GM21526 (cell line): Measurements from ENCODE around the gene OR10A5.
"Not testable (repeated sequence)": the region's sequence is repeated elsewhere in the genome, so short reads cannot be mapped to it uniquely, and the experiment has no call there.

Source experiments
- ATAC-seq: cut with Tn5 transposase; IDR thresholded peaks from one replicate; pipeline ENCODE4 v1.9.1; 2021; ENCODE audit warnings: moderate library complexity; ENCODE audit not compliant: unreplicated experiment, low FRiP score

The OR10A5 gene

GRCh38 chr11:6845383-6845782, at the start of gene OR10A5:
Gene OR10A5, plus strand, starts transcription at chr11:6845683. Its CDS starts 0 bp downstream, at chr11:6845683.
- ATAC-seq = no peak

GRCh38 chr11:6799402-6799801, 46.1 kb upstream of the OR10A5 start, which contains the start of gene OR6A2:
Gene OR6A2, minus strand, starts transcription at chr11:6799689. Its CDS starts 3,981 bp downstream, at chr11:6795708.
- ATAC-seq = no peak

- ATAC-seq = not testable (repeated sequence)
Measured at GRCh38 chr11:6801075-6801474, 44.4 kb upstream of the OR10A5 start.

- peak; percentile 93 for ATAC-seq
Measured at GRCh38 chr11:6812390-6813005, 33.0 kb upstream of the OR10A5 start.

GRCh38 chr11:6813656-6814055, 31.8 kb upstream of the OR10A5 start:
- no peak for ATAC-seq

- no peak for ATAC-seq
Measured at GRCh38 chr11:6817694-6818093, 27.8 kb upstream of the OR10A5 start.

GRCh38 chr11:6818967-6819366, 26.5 kb upstream of the OR10A5 start:
- ATAC-seq = no peak

- no peak for ATAC-seq
Measured at GRCh38 chr11:6824136-6824823, 21.2 kb upstream of the OR10A5 start.

GRCh38 chr11:6825231-6825744, 20.2 kb upstream of the OR10A5 start:
- ATAC-seq = no peak

GRCh38 chr11:6828103-6828502, 17.4 kb upstream of the OR10A5 start:
- no peak for ATAC-seq

GRCh38 chr11:6833356-6833755, 12.1 kb upstream of the OR10A5 start:
- no peak for ATAC-seq

GRCh38 chr11:6834021-6834420, 11.5 kb upstream of the OR10A5 start:
- no peak for ATAC-seq

GRCh38 chr11:6841694-6842093, 3.8 kb upstream of the OR10A5 start:
- ATAC-seq = no peak

- no peak for ATAC-seq
Measured at GRCh38 chr11:6843670-6844069, 1.8 kb upstream of the OR10A5 start.

- no peak for ATAC-seq
Measured at GRCh38 chr11:6844356-6844755, 1.1 kb upstream of the OR10A5 start.

GRCh38 chr11:6850526-6850925, 5.0 kb downstream of the OR10A5 start:
- ATAC-seq = no peak

GRCh38 chr11:6854801-6855200, 9.3 kb downstream of the OR10A5 start:
- ATAC-seq = not testable (repeated sequence)

GRCh38 chr11:6855971-6856541, 10.6 kb downstream of the OR10A5 start:
- no peak for ATAC-seq

GRCh38 chr11:6856871-6857270, 11.4 kb downstream of the OR10A5 start:
- ATAC-seq = peak; percentile 62

GRCh38 chr11:6862961-6863360, 17.5 kb downstream of the OR10A5 start, which contains the start of gene OR10A2:
Gene OR10A2, plus strand, starts transcription at chr11:6863057. Its CDS starts 6,698 bp downstream, at chr11:6869755.
- no peak for ATAC-seq

- no peak for ATAC-seq
Measured at GRCh38 chr11:6864438-6864837, 19.0 kb downstream of the OR10A5 start.
